HCEC 1CT (cell line): Measurements from ENCODE around the gene PAF1.
A peak's percentile ranks its signal among the peaks of the same experiment; 100 is the strongest.

Experiments used
- DNase-seq: peaks from one replicate; pipeline ENCODE4 v3.0.0-alpha.2; 2017

Gene PAF1

GRCh38 chr19:39390751-39391437 is at the start of gene PAF1, which contains the start of gene MED29:
TSS of gene PAF1 (minus strand) at chr19:39391106. CDS start at chr19:39390864, 242 bp downstream.
TSS of gene MED29 (plus strand) at chr19:39391378. CDS start at chr19:39391423, 45 bp downstream.
- peak; percentile 100 for DNase-seq

GRCh38 chr19:39438270-39438934 is 47.5 kb upstream of the PAF1 start:
- DNase-seq: peak; percentile 37

GRCh38 chr19:39436350-39436716 is 45.4 kb upstream of the PAF1 start:
- DNase-seq: no peak

DNA sequence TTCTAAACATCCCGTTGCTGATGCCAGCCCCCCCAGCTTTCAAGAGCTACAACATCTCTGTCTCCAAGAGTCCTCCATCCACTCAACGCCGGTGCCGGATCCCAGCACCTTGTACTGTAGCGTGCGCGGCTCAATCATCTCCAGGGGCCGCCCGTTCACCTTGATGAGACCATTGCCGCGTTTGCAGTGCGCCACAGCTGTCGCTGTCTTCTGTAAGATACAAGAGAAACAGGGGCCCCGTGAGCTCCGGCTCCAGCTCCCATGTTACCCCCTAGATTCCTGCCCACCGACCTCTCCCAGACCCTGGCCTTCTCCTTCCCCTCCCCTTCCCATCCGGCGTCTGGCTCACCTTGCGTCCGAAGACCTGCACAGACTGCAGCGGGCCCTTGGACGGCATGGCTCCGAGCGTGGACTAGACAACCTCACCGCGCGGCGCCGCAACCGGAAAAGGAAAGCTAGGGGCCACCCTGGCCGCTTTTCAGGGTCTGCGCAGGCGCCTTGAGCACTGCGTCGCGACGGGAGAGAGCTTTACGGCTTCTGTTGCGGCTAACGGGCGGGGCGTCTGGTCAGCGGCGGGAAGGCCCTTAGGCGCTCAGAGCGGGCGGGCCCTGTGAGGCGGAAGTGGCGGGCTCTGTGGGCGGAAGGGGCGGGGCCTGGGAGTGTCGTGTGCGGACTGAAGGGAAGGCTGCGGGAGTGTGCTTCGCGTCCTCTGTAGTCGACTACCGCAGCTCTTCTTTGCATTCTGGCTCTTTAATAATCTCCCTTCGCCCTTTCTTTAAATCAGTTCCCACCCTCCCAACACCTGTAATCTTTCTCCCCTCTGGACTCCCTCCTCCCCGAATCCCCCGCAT is 44.8 kb upstream of the PAF1 start, which contains the start of gene RPS16:
RPS16 (minus strand) TSS at position 451 of the 851 bp plus-strand sequence; CDS start at position 397, 54 bp downstream.
- peak; percentile 99 for DNase-seq

DNA sequence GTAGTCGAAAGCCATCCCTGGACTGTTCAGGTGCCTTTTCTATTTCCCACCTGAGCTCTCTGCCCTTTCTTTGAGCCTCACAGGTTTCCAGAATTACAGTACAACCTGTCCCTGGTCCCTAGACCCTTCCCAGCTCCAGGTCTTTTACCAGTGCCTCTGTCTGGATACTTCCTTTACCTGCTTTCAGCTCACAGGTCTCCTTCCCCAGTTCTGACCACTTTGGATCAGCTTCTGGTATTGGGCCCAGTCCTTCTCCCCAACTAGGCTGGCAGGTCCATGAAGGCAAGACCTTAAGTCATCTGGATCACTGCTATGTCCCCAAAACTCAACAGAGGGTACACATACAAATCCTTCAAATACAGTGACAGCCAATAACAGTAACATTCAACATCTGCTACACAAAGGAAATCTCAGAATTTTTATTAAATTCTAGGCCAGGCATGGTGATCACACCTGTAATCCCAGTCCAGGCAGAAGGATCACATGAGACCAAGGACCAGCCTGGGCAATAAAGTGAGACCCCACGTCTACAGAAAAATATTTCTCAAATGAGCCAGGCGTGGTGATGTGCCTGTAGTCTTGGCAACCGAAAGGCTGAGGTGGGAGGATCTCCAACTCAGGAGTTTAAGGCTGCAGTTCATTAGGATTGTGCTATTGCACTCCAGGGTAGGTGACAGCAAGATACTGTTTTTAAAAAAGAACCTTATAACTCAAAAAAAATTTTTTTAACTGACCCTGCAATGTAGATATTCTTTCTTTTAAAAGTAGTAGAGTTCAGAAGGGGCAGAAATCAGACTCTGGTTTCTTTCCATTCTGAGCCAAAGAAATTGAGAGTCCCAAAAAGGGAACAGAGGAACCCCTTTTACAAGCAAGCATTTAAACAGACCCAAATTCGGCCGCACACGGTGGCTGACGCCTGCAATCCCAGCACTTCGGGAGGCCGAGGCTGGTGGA is 43.5 kb upstream of the PAF1 start:
- no peak for DNase-seq

DNA sequence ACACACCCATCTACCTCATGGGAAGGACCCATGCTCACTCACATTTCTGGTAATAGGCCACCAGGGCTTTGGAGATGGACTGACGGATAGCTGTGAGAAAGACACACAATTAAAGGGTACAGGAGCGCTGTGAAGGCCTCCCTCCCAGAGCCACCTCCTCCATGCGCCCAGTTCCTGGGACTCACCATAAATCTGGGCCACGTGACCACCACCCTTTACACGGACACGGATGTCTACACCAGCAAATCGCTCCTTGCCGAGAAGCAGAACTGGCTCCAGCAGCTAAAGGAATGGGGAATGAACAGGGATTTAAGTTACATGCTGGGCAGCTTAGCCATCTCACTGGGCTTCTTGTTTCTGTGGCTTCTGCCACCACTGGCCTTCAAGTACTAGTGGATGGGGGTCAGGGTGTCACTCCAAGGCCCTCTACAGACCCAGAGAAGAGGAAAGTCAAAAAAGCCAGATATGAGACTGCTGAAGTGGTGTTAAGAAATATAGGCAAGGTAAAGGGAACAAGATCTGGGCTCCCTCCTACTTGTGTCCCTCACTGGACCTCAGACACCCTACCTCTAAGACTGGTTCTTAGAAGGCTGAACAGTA is 42.7 kb upstream of the PAF1 start:
- no peak for DNase-seq

- no peak for DNase-seq
These were observed 41.7 kb upstream of the PAF1 start for GRCh38 chr19:39432677-39433025.

GRCh38 chr19:39430675-39431593 is 40.0 kb upstream of the PAF1 start:
- peak; percentile 99 for DNase-seq

GRCh38 chr19:39428283-39429112 is 37.6 kb upstream of the PAF1 start:
- DNase-seq: peak; percentile 90

DNA sequence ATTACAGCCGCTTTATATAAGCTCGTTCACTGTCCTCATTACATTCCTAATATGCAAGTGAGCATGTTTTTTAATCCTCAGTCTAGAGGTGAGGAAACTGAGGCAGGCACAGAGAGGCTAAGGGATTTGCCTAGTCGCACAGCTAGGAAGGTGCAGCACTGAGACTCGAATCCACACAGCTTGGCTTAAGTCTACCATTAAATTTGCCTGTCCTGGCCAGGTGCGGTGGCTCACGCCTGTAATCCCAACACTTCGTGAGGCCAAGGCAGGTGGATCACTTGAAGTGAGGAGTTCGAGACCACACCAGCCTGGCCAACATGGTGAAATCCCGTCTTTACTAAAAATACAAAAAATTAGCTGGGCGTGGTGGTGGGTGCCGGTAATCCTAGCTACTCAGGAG is 36.8 kb upstream of the PAF1 start:
- DNase-seq: no peak

- no peak for DNase-seq
These were observed 35.3 kb upstream of the PAF1 start for GRCh38 chr19:39426170-39426569.

DNA sequence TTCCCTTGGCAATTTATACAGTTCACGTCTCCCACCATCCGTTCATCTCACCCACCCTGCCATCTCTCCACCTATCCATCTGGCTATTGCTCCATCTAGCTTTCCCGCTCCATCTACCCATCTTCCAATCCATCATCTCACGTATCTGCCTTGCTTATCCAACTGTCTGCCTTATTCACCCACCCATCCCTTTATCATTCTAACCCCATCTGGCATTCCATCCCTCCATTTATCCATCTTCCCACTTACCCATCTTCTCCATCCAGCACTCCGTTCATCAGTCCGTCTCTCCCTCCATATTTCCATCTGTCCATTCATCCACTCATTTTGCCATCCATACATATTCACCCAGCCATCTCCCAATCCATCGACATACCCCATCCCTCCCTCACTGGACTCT is 34.8 kb upstream of the PAF1 start:
- no peak for DNase-seq

- DNase-seq: no peak
These were observed 34.0 kb upstream of the PAF1 start for GRCh38 chr19:39424934-39425333.

DNA sequence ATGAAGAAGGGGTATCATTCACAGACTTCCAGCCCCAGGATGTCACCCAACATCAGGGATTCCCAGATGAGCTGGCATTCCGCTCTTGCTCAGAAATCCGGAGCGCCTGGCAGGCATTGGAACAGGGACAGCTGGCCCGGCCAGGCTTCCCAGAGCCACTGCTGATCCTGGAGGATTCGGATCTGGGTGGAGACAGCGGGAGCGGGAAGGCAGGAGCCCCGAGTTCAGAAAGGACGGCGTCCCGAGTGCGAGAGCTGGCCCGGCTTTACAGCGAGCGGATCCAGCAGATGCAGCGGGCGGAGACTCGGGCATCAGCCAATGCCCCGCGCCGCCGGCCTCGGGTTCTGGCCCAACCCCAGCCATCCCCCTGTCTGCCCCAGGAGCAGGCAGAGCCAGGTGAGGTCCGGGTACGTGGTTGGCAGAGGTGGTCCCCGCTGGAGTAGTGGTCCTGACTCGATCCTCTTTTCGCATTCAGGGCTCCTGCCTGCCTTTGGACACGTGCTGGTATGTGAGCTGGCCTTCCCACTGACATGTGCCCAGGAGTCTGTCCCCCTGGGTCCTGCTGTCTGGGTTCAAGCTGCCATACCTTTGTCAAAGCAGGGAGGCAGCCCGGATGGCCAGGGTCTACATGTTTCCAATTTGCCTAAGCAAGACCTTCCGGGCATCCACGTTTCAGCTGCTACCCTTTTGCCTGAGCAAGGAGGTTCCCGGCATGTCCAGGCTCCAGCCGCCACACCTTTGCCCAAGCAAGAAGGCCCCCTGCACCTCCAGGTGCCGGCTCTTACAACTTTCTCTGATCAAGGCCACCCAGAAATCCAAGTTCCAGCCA is 32.6 kb upstream of the PAF1 start:
- DNase-seq: no peak

GRCh38 chr19:39422020-39422419 is 31.1 kb upstream of the PAF1 start:
- no peak for DNase-seq

DNA sequence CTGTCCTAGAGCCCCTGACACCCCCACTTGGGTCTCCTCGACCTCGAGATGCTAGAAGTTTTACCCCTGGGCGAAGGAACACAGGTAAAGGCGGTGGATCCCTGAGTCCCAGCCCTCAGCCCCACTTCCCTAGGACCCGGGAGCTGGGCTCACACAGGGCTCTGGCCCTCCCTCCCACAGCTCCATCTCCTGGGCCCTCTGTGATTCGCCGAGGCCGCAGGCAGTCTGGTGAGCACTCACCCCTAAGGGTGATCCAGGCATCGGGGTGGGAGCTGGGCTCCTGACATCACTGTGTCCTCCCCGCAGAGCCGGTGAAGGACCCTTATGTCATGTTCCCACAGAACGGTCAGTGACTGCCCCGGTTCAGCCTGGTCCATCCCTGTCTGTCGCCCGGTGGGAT is 29.9 kb upstream of the PAF1 start:
- no peak for DNase-seq

GRCh38 chr19:39419003-39419402 is 28.1 kb upstream of the PAF1 start:
- no peak for DNase-seq

- no peak for DNase-seq
These were observed 26.7 kb upstream of the PAF1 start for GRCh38 chr19:39417463-39418181.
